ENCODE measurements around the gene INPPL1.

INPPL1 gene

GRCh38 chr11:72271980-72272379 lies 47.4 kb downstream of the INPPL1 start:
- no peaks in the 10 kb centered on the region for H3K4me1 ChIP-seq (ENCODE audit: control insufficient read depth, insufficient read depth, low read length)
- H3K9ac ChIP-seq (ENCODE audit: low read depth, low read length): no peak overlapping the region
- no peak overlapping the region for H3K4me3 ChIP-seq (ENCODE audit: low read depth, low read length)
- H3K36me3 ChIP-seq (ENCODE audit: control insufficient read depth, insufficient read depth, low read length): no peaks in the 10 kb centered on the region
- H3K9me3 ChIP-seq (ENCODE audit: control insufficient read depth, insufficient read depth, low read length): no peaks in the 10 kb centered on the region
- no peaks in the 10 kb centered on the region for H3K27me3 ChIP-seq (ENCODE audit: control insufficient read depth, insufficient read depth, low read length)
- no peak overlapping the region for H3K27ac ChIP-seq (ENCODE audit: low read depth, low read length)

DNA sequence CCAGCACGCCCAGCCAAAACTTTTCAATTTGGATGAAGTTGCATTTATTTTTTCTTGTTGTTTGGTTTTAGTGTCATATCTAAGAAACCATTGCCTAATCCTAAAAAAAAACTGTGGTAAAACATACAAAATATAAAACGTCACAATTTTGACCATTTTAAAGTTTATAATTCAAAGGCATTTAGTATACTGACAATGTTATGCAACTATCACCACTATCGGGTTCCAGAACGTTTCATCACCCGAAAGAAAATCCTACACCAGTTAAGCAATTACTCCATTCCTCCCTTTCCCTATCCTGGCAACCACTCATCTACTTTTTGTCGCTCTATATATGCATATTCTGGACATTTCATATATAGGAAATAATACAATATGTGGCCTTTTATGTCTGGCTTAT lies 49.9 kb downstream of the INPPL1 start:
- Histone ChIP-seq H3K9ac (ENCODE audit: low read depth, low read length) (no peak overlapping the region), H3K36me3 (ENCODE audit: control insufficient read depth, insufficient read depth, low read length) (no peaks in the 10 kb centered on the region), H3K4me3 (ENCODE audit: low read depth, low read length) (no peak overlapping the region), H3K27me3 (ENCODE audit: control insufficient read depth, insufficient read depth, low read length) (no peaks in the 10 kb centered on the region), H3K9me3 (ENCODE audit: control insufficient read depth, insufficient read depth, low read length) (no peaks in the 10 kb centered on the region), H3K4me1 (ENCODE audit: control insufficient read depth, insufficient read depth, low read length) (no peaks in the 10 kb centered on the region), H3K27ac (ENCODE audit: low read depth, low read length) (no peak overlapping the region)

- Histone ChIP-seq H3K9me3 (ENCODE audit: control insufficient read depth, insufficient read depth, low read length) (no peaks in the 10 kb centered on the region), H3K27ac (ENCODE audit: low read depth, low read length) (no peak overlapping the region)
Observed at GRCh38 chr11:72278905-72279304, 54.3 kb downstream of the INPPL1 start.

DNA sequence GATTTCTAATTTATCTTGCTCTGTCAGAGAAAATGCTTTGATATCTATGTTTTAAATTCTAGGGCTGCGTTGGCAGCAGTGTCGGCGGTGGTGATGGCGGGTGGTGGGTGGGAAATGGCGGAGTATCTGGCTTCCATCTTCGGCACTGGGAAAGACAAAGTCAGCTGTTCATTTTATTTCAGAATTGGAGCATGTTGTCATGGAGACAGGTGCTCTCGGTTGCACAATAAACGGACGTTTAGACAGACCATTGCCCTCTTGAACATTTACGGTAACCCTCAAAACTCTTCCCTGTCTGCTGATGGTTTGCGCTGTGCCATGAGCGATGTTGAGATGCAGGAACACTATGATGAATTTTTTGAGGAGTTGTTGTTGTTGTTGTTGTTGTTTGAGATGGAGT lies 55.5 kb downstream of the INPPL1 start:
- no peaks in the 10 kb centered on the region for H3K9me3 ChIP-seq (ENCODE audit: control insufficient read depth, insufficient read depth, low read length)
- no peaks in the 10 kb centered on the region for H3K36me3 ChIP-seq (ENCODE audit: control insufficient read depth, insufficient read depth, low read length)
- no peak overlapping the region for H3K27ac ChIP-seq (ENCODE audit: low read depth, low read length)
- no peaks in the 10 kb centered on the region for H3K27me3 ChIP-seq (ENCODE audit: control insufficient read depth, insufficient read depth, low read length)
- H3K4me1 ChIP-seq (ENCODE audit: control insufficient read depth, insufficient read depth, low read length): no peaks in the 10 kb centered on the region
- H3K9ac ChIP-seq (ENCODE audit: low read depth, low read length): no peak overlapping the region
- H3K4me3 ChIP-seq (ENCODE audit: low read depth, low read length): no peak overlapping the region

More at GRCh38 chr11:72278905-72279304, 54.3 kb downstream of the INPPL1 start:
- H3K4me3 ChIP-seq (ENCODE audit: low read depth, low read length): no peak overlapping the region
- no peaks in the 10 kb centered on the region for H3K36me3 ChIP-seq (ENCODE audit: control insufficient read depth, insufficient read depth, low read length)
- H3K9ac ChIP-seq (ENCODE audit: low read depth, low read length): no peak overlapping the region
- H3K27me3 ChIP-seq (ENCODE audit: control insufficient read depth, insufficient read depth, low read length): no peaks in the 10 kb centered on the region
- H3K4me1 ChIP-seq (ENCODE audit: control insufficient read depth, insufficient read depth, low read length): no peaks in the 10 kb centered on the region

DNA sequence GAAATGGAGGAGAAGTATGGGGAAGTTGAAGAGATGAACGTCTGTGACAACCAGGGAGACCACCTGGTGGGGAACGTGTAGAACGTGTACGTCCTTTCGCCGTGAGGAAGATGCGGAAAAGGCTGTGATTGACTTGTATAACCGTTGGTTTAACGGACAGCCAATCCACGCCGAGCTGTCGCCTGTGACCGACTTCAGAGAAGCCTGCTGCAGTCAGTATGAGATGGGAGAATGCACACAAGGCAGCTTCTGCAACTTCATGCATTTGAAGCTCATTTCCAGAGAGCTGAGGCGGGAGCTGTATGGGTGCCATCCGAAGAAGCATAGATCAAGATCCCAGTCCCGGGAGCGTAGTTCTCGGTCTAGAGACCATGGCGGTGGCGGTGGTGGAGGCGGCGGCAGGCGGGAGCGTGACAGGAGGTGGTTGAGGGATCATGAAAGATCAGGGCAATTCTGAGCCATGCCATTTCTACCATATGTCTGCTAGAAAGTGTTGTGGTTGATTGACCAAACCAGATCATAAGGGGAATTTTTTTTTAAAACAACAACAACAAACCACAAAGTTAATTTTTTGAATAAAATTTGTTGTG lies 56.3 kb downstream of the INPPL1 start:
- Histone ChIP-seq H3K9me3 (ENCODE audit: control insufficient read depth, insufficient read depth, low read length) (no peaks in the 10 kb centered on the region), H3K27me3 (ENCODE audit: control insufficient read depth, insufficient read depth, low read length) (no peaks in the 10 kb centered on the region), H3K9ac (ENCODE audit: low read depth, low read length) (no peak overlapping the region), H3K27ac (ENCODE audit: low read depth, low read length) (no peak overlapping the region), H3K4me3 (ENCODE audit: low read depth, low read length) (no peak overlapping the region), H3K4me1 (ENCODE audit: control insufficient read depth, insufficient read depth, low read length) (no peaks in the 10 kb centered on the region), H3K36me3 (ENCODE audit: control insufficient read depth, insufficient read depth, low read length) (no peaks in the 10 kb centered on the region)

- H3K36me3 ChIP-seq (ENCODE audit: control insufficient read depth, insufficient read depth, low read length): no peaks in the 10 kb centered on the region
- H3K4me3 ChIP-seq (ENCODE audit: low read depth, low read length): no peak overlapping the region
- no peak overlapping the region for H3K27ac ChIP-seq (ENCODE audit: low read depth, low read length)
- H3K9ac ChIP-seq (ENCODE audit: low read depth, low read length): no peak overlapping the region
- no peaks in the 10 kb centered on the region for H3K27me3 ChIP-seq (ENCODE audit: control insufficient read depth, insufficient read depth, low read length)
- H3K4me1 ChIP-seq (ENCODE audit: control insufficient read depth, insufficient read depth, low read length): no peaks in the 10 kb centered on the region
- no peaks in the 10 kb centered on the region for H3K9me3 ChIP-seq (ENCODE audit: control insufficient read depth, insufficient read depth, low read length)
Observed at GRCh38 chr11:72283947-72284346, 59.4 kb downstream of the INPPL1 start.

DNA sequence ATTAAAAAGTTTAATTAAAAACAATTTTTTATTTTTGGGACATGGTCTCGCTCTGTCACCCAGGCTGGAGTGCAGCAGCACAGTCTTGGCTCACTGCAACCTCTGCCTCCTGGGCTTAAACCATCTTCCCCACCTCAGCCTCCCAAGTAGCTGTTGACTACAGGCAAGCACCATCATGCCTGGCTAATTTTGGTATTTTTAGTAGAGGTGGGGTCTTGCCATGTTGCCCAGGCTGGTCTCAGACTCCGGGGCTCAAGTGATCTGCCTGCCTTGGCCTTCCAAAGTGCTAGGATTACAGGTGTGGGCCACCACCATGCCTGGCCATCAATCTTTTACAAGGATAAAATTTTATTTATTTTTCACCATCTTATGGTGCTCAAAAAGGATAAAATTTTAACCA lies 62.7 kb downstream of the INPPL1 start:
- no peaks in the 10 kb centered on the region for H3K27me3 ChIP-seq (ENCODE audit: control insufficient read depth, insufficient read depth, low read length)
- H3K36me3 ChIP-seq (ENCODE audit: control insufficient read depth, insufficient read depth, low read length): no peaks in the 10 kb centered on the region
- H3K9me3 ChIP-seq (ENCODE audit: control insufficient read depth, insufficient read depth, low read length): no peaks in the 10 kb centered on the region
- H3K4me3 ChIP-seq (ENCODE audit: low read depth, low read length): no peak overlapping the region
- no peak overlapping the region for H3K27ac ChIP-seq (ENCODE audit: low read depth, low read length)
- H3K9ac ChIP-seq (ENCODE audit: low read depth, low read length): no peak overlapping the region
- H3K4me1 ChIP-seq (ENCODE audit: control insufficient read depth, insufficient read depth, low read length): no peaks in the 10 kb centered on the region
